ENCODE results near the gene MERTK. TPM values are rescaled to one million over a fixed set of nuclear protein-coding genes. Genes with fewer than 3 reads are reported as not detected.
A peak's percentile ranks its signal among the peaks of the same experiment; 100 is the strongest.

Gene MERTK
- total and polyA plus RNA-seq, 2 of the 13 experiments (the other 11 are each of a cell fraction or from before 2014, with no cell fraction given): 37.3 to 44.7 TPM

DNA sequence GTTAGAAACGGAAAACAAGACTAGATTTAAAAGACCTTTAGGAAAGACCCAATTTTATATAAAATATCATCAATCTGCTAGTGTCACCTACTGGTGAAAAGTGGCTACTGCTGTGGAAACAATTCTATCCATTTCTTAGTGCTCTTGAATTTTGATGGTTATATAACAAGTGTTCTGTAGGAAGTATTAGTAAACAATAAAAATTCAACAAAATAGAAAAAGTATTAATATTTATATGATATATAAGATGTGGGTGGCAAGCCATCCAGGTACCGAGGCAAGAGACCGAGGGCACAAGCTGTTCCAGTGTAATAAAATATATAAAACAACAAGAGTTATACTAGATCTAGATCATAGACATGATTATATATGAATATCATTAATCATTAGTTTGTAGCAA is 150.5 kb downstream of the MERTK start (continued):
- no peak for TF ChIP-seq KLF15 (CRISPR knock-in tag; IDR thresholded peaks at IDR 0.05; ENCODE audit: borderline replicate concordance)
- TF ChIP-seq ZNF468 (CRISPR knock-in tag; IDR thresholded peaks at IDR 0.05): no peak
- no peak for TF ChIP-seq NR2C2 (CRISPR knock-in tag; IDR thresholded peaks at IDR 0.05; ENCODE audit: borderline replicate concordance)
- no peak for TF ChIP-seq ETV6 (CRISPR knock-in tag; conservative IDR thresholded peaks at IDR 0.05)
- TF ChIP-seq, protein P1, sequence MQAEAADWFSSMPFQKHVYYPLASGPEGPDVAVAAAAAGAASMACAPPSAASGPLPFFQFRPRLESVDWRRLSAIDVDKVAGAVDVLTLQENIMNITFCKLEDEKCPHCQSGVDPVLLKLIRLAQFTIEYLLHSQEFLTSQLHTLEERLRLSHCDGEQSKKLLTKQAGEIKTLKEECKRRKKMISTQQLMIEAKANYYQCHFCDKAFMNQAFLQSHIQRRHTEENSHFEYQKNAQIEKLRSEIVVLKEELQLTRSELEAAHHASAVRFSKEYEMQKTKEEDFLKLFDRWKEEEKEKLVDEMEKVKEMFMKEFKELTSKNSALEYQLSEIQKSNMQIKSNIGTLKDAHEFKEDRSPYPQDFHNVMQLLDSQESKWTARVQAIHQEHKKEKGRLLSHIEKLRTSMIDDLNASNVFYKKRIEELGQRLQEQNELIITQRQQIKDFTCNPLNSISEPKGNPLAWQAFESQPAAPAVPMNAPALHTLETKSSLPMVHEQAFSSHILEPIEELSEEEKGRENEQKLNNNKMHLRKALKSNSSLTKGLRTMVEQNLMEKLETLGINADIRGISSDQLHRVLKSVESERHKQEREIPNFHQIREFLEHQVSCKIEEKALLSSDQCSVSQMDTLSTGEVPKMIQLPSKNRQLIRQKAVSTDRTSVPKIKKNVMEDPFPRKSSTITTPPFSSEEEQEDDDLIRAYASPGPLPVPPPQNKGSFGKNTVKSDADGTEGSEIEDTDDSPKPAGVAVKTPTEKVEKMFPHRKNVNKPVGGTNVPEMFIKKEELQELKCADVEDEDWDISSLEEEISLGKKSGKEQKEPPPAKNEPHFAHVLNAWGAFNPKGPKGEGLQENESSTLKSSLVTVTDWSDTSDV (CRISPR knock-in tag; IDR thresholded peaks at IDR 0.05): no peak
- TF ChIP-seq TAF1 (CRISPR knock-in tag; IDR thresholded peaks at IDR 0.05): no peak
- TF ChIP-seq, protein P2, sequence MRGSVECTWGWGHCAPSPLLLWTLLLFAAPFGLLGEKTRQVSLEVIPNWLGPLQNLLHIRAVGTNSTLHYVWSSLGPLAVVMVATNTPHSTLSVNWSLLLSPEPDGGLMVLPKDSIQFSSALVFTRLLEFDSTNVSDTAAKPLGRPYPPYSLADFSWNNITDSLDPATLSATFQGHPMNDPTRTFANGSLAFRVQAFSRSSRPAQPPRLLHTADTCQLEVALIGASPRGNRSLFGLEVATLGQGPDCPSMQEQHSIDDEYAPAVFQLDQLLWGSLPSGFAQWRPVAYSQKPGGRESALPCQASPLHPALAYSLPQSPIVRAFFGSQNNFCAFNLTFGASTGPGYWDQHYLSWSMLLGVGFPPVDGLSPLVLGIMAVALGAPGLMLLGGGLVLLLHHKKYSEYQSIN (CRISPR knock-in tag; IDR thresholded peaks at IDR 0.05; ENCODE audit: borderline replicate concordance): no peak
- TF ChIP-seq, protein P3, sequence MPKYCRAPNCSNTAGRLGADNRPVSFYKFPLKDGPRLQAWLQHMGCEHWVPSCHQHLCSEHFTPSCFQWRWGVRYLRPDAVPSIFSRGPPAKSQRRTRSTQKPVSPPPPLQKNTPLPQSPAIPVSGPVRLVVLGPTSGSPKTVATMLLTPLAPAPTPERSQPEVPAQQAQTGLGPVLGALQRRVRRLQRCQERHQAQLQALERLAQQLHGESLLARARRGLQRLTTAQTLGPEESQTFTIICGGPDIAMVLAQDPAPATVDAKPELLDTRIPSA (CRISPR knock-in tag; IDR thresholded peaks at IDR 0.05; ENCODE audit: borderline replicate concordance): no peak
- TF ChIP-seq, protein P4, sequence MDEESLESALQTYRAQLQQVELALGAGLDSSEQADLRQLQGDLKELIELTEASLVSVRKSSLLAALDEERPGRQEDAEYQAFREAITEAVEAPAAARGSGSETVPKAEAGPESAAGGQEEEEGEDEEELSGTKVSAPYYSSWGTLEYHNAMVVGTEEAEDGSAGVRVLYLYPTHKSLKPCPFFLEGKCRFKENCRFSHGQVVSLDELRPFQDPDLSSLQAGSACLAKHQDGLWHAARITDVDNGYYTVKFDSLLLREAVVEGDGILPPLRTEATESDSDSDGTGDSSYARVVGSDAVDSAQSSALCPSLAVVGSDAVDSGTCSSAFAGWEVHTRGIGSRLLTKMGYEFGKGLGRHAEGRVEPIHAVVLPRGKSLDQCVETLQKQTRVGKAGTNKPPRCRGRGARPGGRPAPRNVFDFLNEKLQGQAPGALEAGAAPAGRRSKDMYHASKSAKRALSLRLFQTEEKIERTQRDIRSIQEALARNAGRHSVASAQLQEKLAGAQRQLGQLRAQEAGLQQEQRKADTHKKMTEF (CRISPR knock-in tag; IDR thresholded peaks at IDR 0.05): 0 out of 2 replicates have a peak, but pooled peaks have one; percentile 4
- no peak; the same call in 1 of the 2 replicates for TF ChIP-seq CREM (IDR thresholded peaks at IDR 0.05)
- no peak for TF ChIP-seq CREM (CRISPR knock-in tag; IDR thresholded peaks at IDR 0.05)
- TF ChIP-seq SP4 (CRISPR knock-in tag; IDR thresholded peaks at IDR 0.05): no peak
- no peak for TF ChIP-seq SIX1 (CRISPR knock-in tag; IDR thresholded peaks at IDR 0.05; ENCODE audit: borderline replicate concordance)
- no peak for TF ChIP-seq ZNF562 (CRISPR knock-in tag; IDR thresholded peaks at IDR 0.05; ENCODE audit: borderline replicate concordance)
- TF ChIP-seq, protein P5, sequence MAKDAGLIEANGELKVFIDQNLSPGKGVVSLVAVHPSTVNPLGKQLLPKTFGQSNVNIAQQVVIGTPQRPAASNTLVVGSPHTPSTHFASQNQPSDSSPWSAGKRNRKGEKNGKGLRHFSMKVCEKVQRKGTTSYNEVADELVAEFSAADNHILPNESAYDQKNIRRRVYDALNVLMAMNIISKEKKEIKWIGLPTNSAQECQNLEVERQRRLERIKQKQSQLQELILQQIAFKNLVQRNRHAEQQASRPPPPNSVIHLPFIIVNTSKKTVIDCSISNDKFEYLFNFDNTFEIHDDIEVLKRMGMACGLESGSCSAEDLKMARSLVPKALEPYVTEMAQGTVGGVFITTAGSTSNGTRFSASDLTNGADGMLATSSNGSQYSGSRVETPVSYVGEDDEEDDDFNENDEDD (CRISPR knock-in tag; IDR thresholded peaks at IDR 0.05; ENCODE audit: borderline replicate concordance): no peak
- no peak for TF ChIP-seq ZFP82 (CRISPR knock-in tag; IDR thresholded peaks at IDR 0.05; ENCODE audit: borderline replicate concordance)
- TF ChIP-seq, protein P6, sequence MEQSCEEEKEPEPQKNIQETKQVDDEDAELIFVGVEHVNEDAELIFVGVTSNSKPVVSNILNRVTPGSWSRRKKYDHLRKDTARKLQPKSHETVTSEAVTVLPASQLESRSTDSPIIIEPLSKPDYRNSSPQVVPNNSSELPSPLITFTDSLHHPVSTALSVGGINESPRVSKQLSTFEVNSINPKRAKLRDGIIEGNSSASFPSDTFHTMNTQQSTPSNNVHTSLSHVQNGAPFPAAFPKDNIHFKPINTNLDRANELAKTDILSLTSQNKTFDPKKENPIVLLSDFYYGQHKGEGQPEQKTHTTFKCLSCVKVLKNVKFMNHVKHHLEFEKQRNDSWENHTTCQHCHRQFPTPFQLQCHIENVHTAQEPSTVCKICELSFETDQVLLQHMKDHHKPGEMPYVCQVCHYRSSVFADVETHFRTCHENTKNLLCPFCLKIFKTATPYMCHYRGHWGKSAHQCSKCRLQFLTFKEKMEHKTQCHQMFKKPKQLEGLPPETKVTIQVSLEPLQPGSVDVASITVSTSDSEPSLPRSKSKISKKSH (CRISPR knock-in tag; IDR thresholded peaks at IDR 0.05; ENCODE audit: borderline replicate concordance): no peak
- TF ChIP-seq RBAK (CRISPR knock-in tag; IDR thresholded peaks at IDR 0.05): no peak
- TF ChIP-seq NONO (IDR thresholded peaks at IDR 0.05): no peak
- no peak for TF ChIP-seq NONO (CRISPR knock-in tag; conservative IDR thresholded peaks at IDR 0.05)
- TF ChIP-seq, protein P7, sequence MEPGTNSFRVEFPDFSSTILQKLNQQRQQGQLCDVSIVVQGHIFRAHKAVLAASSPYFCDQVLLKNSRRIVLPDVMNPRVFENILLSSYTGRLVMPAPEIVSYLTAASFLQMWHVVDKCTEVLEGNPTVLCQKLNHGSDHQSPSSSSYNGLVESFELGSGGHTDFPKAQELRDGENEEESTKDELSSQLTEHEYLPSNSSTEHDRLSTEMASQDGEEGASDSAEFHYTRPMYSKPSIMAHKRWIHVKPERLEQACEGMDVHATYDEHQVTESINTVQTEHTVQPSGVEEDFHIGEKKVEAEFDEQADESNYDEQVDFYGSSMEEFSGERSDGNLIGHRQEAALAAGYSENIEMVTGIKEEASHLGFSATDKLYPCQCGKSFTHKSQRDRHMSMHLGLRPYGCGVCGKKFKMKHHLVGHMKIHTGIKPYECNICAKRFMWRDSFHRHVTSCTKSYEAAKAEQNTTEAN (CRISPR knock-in tag; conservative IDR thresholded peaks at IDR 0.05): no peak
